ENCODE measurements around the gene PAXIP1. TPM values are rescaled to one million over a fixed set of nuclear protein-coding genes. Genes with fewer than 3 reads are reported as not detected.
A peak's percentile ranks its signal among the peaks of the same experiment; 100 is the strongest.

Gene PAXIP1
- total RNA-seq, 6 donors from 2014 or later = 8.0 to 18.9 (median 10.5) TPM

GRCh38 chr7:154968336-154969001 lies 34.5 kb downstream of the PAXIP1 start:
- ATAC-seq (ENCODE audit: low FRiP score in 2 of 2) (no peak), DNase-seq (peak in 1 of 2 donors; percentile 64)
- peaks cover 7 to 65% (median 25%) of the 10 kb centered on the region in 4 donors for H3K36me3 ChIP-seq
- TF ChIP-seq POLR2AphosphoS5 (IDR thresholded peaks at IDR 0.05) = no peak
- TF ChIP-seq POLR2A (IDR thresholded peaks at IDR 0.05) = no peak
- no peaks in the 10 kb centered on the region for H3K27me3 ChIP-seq
- WGBS, 2 donors = 83 to 91% methylated on average over 5 to 11 of the region's 11 CpGs
- H3K27ac ChIP-seq = no peak overlapping the region
- H3K9me3 ChIP-seq = no peaks in the 10 kb centered on the region
- H3K4me1 ChIP-seq = no peaks in the 10 kb centered on the region
- H3K4me3 ChIP-seq = no peak overlapping the region

GRCh38 chr7:154967401-154967955 lies 35.4 kb downstream of the PAXIP1 start:
- no peaks in the 10 kb centered on the region for H3K9me3 ChIP-seq
- peaks cover 7 to 70% (median 28%) of the 10 kb centered on the region in 4 donors for H3K36me3 ChIP-seq
- WGBS, 2 donors = 90 to 98% methylated on average over 3 of the region's 3 CpGs
- no peak overlapping the region for H3K27ac ChIP-seq
- H3K4me3 ChIP-seq = no peak overlapping the region
- DNase-seq = no peak
- H3K27me3 ChIP-seq = no peaks in the 10 kb centered on the region
- ATAC-seq (ENCODE audit: low FRiP score in 2 of 2) = no peak
- H3K4me1 ChIP-seq = no peaks in the 10 kb centered on the region
- no peak for TF ChIP-seq POLR2A (IDR thresholded peaks at IDR 0.05)
- TF ChIP-seq POLR2AphosphoS5 (IDR thresholded peaks at IDR 0.05) = no peak
- TF ChIP-seq EP300 (IDR thresholded peaks at IDR 0.05) = no peak
- TF ChIP-seq CTCF (IDR thresholded peaks at IDR 0.05) = no peak

- no peak overlapping the region for H3K27ac ChIP-seq
- no peaks in the 10 kb centered on the region for H3K4me1 ChIP-seq
- H3K36me3 ChIP-seq = peaks cover 7 to 81% (median 41%) of the 10 kb centered on the region in 4 donors
- ATAC-seq (ENCODE audit: low FRiP score in 2 of 2) (no peak), DNase-seq (no peak)
- TF ChIP-seq POLR2AphosphoS5 (IDR thresholded peaks at IDR 0.05) (no peak), CTCF (IDR thresholded peaks at IDR 0.05) (no peak), EP300 (IDR thresholded peaks at IDR 0.05) (no peak), POLR2A (IDR thresholded peaks at IDR 0.05) (no peak)
- H3K4me3 ChIP-seq = no peak overlapping the region
- WGBS, 2 donors = 93 to 98% methylated on average over 6 of the region's 6 CpGs
- no peaks in the 10 kb centered on the region for H3K27me3 ChIP-seq
- no peaks in the 10 kb centered on the region for H3K9me3 ChIP-seq
These were observed 37.9 kb downstream of the PAXIP1 start for GRCh38 chr7:154965014-154965413.

GRCh38 chr7:154960063-154960790 lies 42.7 kb downstream of the PAXIP1 start:
- ATAC-seq (ENCODE audit: low FRiP score in 2 of 2) (peak; percentile 24 to 59), DNase-seq (no peak)
- H3K27me3 ChIP-seq = no peaks in the 10 kb centered on the region
- TF ChIP-seq POLR2A (IDR thresholded peaks at IDR 0.05) = no peak
- TF ChIP-seq POLR2AphosphoS5 (IDR thresholded peaks at IDR 0.05) = no peak
- no peaks in the 10 kb centered on the region for H3K4me1 ChIP-seq
- no peaks in the 10 kb centered on the region for H3K9me3 ChIP-seq
- peaks cover 0 to 77% (median 34%) of the 10 kb centered on the region in 4 donors for H3K36me3 ChIP-seq
- WGBS, 2 donors = 78 to 86% methylated on average over 10 of the region's 10 CpGs
- H3K27ac ChIP-seq = no peak overlapping the region
- no peak overlapping the region for H3K4me3 ChIP-seq

- no peak for ATAC-seq (ENCODE audit: low FRiP score in 2 of 2)
- no peak overlapping the region for H3K4me3 ChIP-seq
- no peak overlapping the region for H3K27ac ChIP-seq
- no peaks in the 10 kb centered on the region for H3K9me3 ChIP-seq
- WGBS, 2 donors = 93 to 97% methylated on average over 6 of the region's 6 CpGs
- DNase-seq = no peak
- H3K27me3 ChIP-seq = no peaks in the 10 kb centered on the region
- TF ChIP-seq EP300 (IDR thresholded peaks at IDR 0.05) (no peak), CTCF (IDR thresholded peaks at IDR 0.05) (no peak), POLR2AphosphoS5 (IDR thresholded peaks at IDR 0.05) (no peak), POLR2A (IDR thresholded peaks at IDR 0.05) (no peak)
- no peaks in the 10 kb centered on the region for H3K4me1 ChIP-seq
- peaks cover 4 to 79% (median 29%) of the 10 kb centered on the region in 4 donors for H3K36me3 ChIP-seq
These were observed 46.5 kb downstream of the PAXIP1 start for GRCh38 chr7:154956427-154956826.
